Bronchial epithelial cell (primary cell): ENCODE results near the gene JARID2. TPM values are rescaled to one million over a fixed set of nuclear protein-coding genes. Genes with fewer than 3 reads are reported as not detected.

Experiments
- DNase-seq: peaks from one replicate; pipeline ENCODE4 v3.0.0-alpha.2; 2010; ENCODE audit warnings: low read depth
- FAIRE-seq: peaks from 2 replicates; lab custom pipeline; 2011; peaks lifted over from hg19 to GRCh38; lab: Jason Lieb, UNC
- H3K27me3 ChIP-seq: 2 replicates; pipeline ENCODE4 v1.5.1; 2011; ENCODE audit warnings: low read length; ENCODE audit not compliant: control insufficient read depth, insufficient read depth
- H3K36me3 ChIP-seq: 2 replicates; pipeline ENCODE4 v1.5.1; 2011; ENCODE audit warnings: low read length; ENCODE audit not compliant: control insufficient read depth, insufficient read depth
- H3K4me3 ChIP-seq: 2 replicates; pipeline ENCODE4 v1.5.1; 2011; ENCODE audit warnings: mild to moderate bottlenecking, low read depth, low read length, control low read depth
- total RNA-seq: library from RNA; depleted of rRNA; stranded (reverse); fragments of >200 nt; gene quantifications from 2 replicates; pipeline ENCODE4 v1.2.1, GENCODE V29; 2014
- TF ChIP-seq, protein P1 (sequence below): IDR thresholded peaks from 2 replicates; pipeline ENCODE4 v1.5.1; 2011; ENCODE audit warnings: mild to moderate bottlenecking, moderate library complexity, low read length, control low read depth, inconsistent platforms; ENCODE audit not compliant: insufficient read depth, severe bottlenecking

Gene JARID2
- total RNA-seq, 1 donor from 2014 or later = 29.2 TPM

- DNase-seq = no peak
- peaks cover 55% of the 10 kb centered on the region for H3K36me3 ChIP-seq
These were observed 269.4 kb downstream of the JARID2 start for GRCh38 chr6:15515226-15515625.

GRCh38 chr6:15515660-15516375, 269.9 kb downstream of the JARID2 start:
- FAIRE-seq (no peak), DNase-seq (no peak)
- TF ChIP-seq, protein P1, sequence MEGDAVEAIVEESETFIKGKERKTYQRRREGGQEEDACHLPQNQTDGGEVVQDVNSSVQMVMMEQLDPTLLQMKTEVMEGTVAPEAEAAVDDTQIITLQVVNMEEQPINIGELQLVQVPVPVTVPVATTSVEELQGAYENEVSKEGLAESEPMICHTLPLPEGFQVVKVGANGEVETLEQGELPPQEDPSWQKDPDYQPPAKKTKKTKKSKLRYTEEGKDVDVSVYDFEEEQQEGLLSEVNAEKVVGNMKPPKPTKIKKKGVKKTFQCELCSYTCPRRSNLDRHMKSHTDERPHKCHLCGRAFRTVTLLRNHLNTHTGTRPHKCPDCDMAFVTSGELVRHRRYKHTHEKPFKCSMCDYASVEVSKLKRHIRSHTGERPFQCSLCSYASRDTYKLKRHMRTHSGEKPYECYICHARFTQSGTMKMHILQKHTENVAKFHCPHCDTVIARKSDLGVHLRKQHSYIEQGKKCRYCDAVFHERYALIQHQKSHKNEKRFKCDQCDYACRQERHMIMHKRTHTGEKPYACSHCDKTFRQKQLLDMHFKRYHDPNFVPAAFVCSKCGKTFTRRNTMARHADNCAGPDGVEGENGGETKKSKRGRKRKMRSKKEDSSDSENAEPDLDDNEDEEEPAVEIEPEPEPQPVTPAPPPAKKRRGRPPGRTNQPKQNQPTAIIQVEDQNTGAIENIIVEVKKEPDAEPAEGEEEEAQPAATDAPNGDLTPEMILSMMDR = no peak
- H3K27me3 ChIP-seq = no peaks in the 10 kb centered on the region
- H3K36me3 ChIP-seq = peaks cover 56% of the 10 kb centered on the region
- H3K4me3 ChIP-seq = no peak overlapping the region

More at GRCh38 chr6:15515226-15515625, 269.4 kb downstream of the JARID2 start:
- Histone ChIP-seq H3K27me3 (no peaks in the 10 kb centered on the region), H3K4me3 (no peak overlapping the region)
- TF ChIP-seq, protein P1 = no peak
- no peak for FAIRE-seq

DNA sequence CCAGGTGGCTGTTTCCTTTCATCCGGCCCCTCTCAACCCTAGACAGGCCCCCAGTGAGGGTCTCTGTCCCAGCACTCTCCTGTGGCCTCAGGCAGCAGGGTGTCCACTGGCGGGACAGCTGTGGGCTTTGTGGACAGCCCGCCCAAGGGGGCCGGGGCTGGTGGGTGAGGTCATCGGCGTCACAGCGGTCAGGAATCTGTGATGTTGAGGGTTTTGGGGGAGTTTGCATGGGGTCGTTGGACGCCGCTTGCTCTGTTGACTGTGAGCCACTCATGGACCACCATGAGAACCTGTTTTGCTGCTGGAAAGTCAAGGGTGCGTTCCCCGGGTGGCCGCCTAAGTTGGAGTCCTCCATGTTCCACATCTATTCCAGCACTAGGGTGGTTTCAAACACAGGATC, 270.5 kb downstream of the JARID2 start:
- Histone ChIP-seq H3K27me3 (no peaks in the 10 kb centered on the region), H3K36me3 (peaks cover 50% of the 10 kb centered on the region), H3K4me3 (no peak overlapping the region)
- TF ChIP-seq, protein P1 = no peak
- DNase-seq (no peak), FAIRE-seq (no peak)

GRCh38 chr6:15516923-15517560, 271.2 kb downstream of the JARID2 start:
- H3K36me3 ChIP-seq = peaks cover 45% of the 10 kb centered on the region
- TF ChIP-seq, protein P1 = no peak
- DNase-seq (no peak), FAIRE-seq (no peak)
- no peaks in the 10 kb centered on the region for H3K27me3 ChIP-seq
- H3K4me3 ChIP-seq = no peak overlapping the region

GRCh38 chr6:15517600-15517999, 271.7 kb downstream of the JARID2 start:
- H3K4me3 ChIP-seq = no peak overlapping the region
- peaks cover 45% of the 10 kb centered on the region for H3K36me3 ChIP-seq
- FAIRE-seq = no peak
- TF ChIP-seq, protein P1 = no peak
- no peaks in the 10 kb centered on the region for H3K27me3 ChIP-seq
- DNase-seq = no peak
